Left lobe of liver (tissue), 2 donors: ENCODE measurements around the gene SEMA3A. TPM values are rescaled to one million over a fixed set of nuclear protein-coding genes. Genes with fewer than 3 reads are reported as not detected.
"Not testable (repeated sequence)": the region's sequence is repeated elsewhere in the genome, so short reads cannot be mapped to it uniquely, and the experiment has no call there.

Experiments used
- ATAC-seq: fragments of 200-7000 bp; cut with Tn5 transposase; one replicate; pipeline ENCODE4 v1.9.1; 2020; ENCODE audit warnings: mild to moderate bottlenecking, moderate library complexity
- DNase-seq: peaks from one replicate; pipeline ENCODE4 v3.0.0-alpha.2; 2020; ENCODE audit warnings: low spot score
- total RNA-seq: library from RNA; stranded (reverse); gene quantifications from one replicate; pipeline ENCODE4 v1.2.1, GENCODE V29; 2021
- donor health status: DM: no; HTN: no; CAD: no; lungs with moderate emphysema.
- donor health status: DM: no; HTN: yes; CAD: no.

Gene SEMA3A
- total RNA-seq: 0.58 TPM

GRCh38 chr7:84194484-84195271 is at the start of gene SEMA3A:
TSS of gene SEMA3A (minus strand) at chr7:84194789. CDS start at chr7:84194586, 203 bp downstream.
- ATAC-seq (peak; percentile 46), DNase-seq (no peak)

GRCh38 chr7:84243037-84243436 is 48.4 kb upstream of the SEMA3A start:
- ATAC-seq, DNase-seq: not testable (repeated sequence)

- ATAC-seq (no peak), DNase-seq (no peak)
These were observed 44.0 kb upstream of the SEMA3A start for GRCh38 chr7:84238596-84238995.

- ATAC-seq: no peak
- DNase-seq: no peak
These were observed 43.1 kb upstream of the SEMA3A start for GRCh38 chr7:84237533-84238173.

- DNase-seq (no peak), ATAC-seq (no peak)
These were observed 41.8 kb upstream of the SEMA3A start for GRCh38 chr7:84236398-84236797.

- ATAC-seq (no peak), DNase-seq (no peak)
These were observed 38.1 kb upstream of the SEMA3A start for GRCh38 chr7:84232646-84233045.

GRCh38 chr7:84231157-84231556 is 36.6 kb upstream of the SEMA3A start:
- ATAC-seq (no peak), DNase-seq (no peak)

- no peak for ATAC-seq
- no peak for DNase-seq
These were observed 35.9 kb upstream of the SEMA3A start for GRCh38 chr7:84230491-84230890.

- no peak for ATAC-seq
- DNase-seq: no peak
These were observed 33.9 kb upstream of the SEMA3A start for GRCh38 chr7:84228526-84228925.

GRCh38 chr7:84226759-84227158 is 32.2 kb upstream of the SEMA3A start:
- DNase-seq: no peak
- ATAC-seq: no peak

GRCh38 chr7:84224505-84224904 is 29.9 kb upstream of the SEMA3A start:
- DNase-seq: no peak
- ATAC-seq: no peak

- DNase-seq (no peak), ATAC-seq (no peak)
These were observed 24.7 kb upstream of the SEMA3A start for GRCh38 chr7:84219310-84219709.

GRCh38 chr7:84218681-84219080 is 24.1 kb upstream of the SEMA3A start:
- DNase-seq (no peak), ATAC-seq (no peak)

- ATAC-seq: no peak
- DNase-seq: no peak
These were observed 21.9 kb upstream of the SEMA3A start for GRCh38 chr7:84216472-84216871.

- not testable (repeated sequence) for DNase-seq, ATAC-seq
These were observed 20.2 kb upstream of the SEMA3A start for GRCh38 chr7:84214757-84215156.

GRCh38 chr7:84210301-84210700 is 15.7 kb upstream of the SEMA3A start:
- no peak for ATAC-seq
- no peak for DNase-seq

GRCh38 chr7:84209006-84209405 is 14.4 kb upstream of the SEMA3A start:
- ATAC-seq: no peak

GRCh38 chr7:84207615-84208014 is 13.0 kb upstream of the SEMA3A start:
- DNase-seq (no peak), ATAC-seq (no peak)

More at GRCh38 chr7:84209006-84209405, 14.4 kb upstream of the SEMA3A start:
- no peak for DNase-seq

- DNase-seq: no peak
- ATAC-seq: no peak
These were observed 12.4 kb upstream of the SEMA3A start for GRCh38 chr7:84207025-84207424.

- ATAC-seq: no peak
- no peak for DNase-seq
These were observed 10.1 kb upstream of the SEMA3A start for GRCh38 chr7:84204655-84205054.

- DNase-seq: no peak
- no peak for ATAC-seq
These were observed 8.3 kb upstream of the SEMA3A start for GRCh38 chr7:84202855-84203254.

- no peak for ATAC-seq
- DNase-seq: no peak
These were observed 6.3 kb upstream of the SEMA3A start for GRCh38 chr7:84200859-84201258.
